ENCODE data around the gene CD40. TPM values are rescaled to one million over a fixed set of nuclear protein-coding genes. Genes with fewer than 3 reads are reported as not detected.
A peak's percentile ranks its signal among the peaks of the same experiment; 100 is the strongest.

CD40 gene
- total RNA-seq, 1 donor from 2014 or later = 35.7 TPM

- Histone ChIP-seq H3K4me3 (no peak overlapping the region), H3K4me1 (no peaks in the 10 kb centered on the region), H3K27ac (no peak overlapping the region), H3K9me3 (no peaks in the 10 kb centered on the region), H3K27me3 (ENCODE audit: low read depth) (peaks cover 11% of the 10 kb centered on the region), H3K36me3 (peaks cover 20% of the 10 kb centered on the region)
- ATAC-seq (no peak), DNase-seq (no peak)
- intact Hi-C loops (cut with DNase I) = no loop called here
- no peak for TF ChIP-seq CTCF (IDR thresholded peaks at IDR 0.05)
These were observed 12.4 kb downstream of the CD40 start for GRCh38 chr20:46130534-46130933.

DNA sequence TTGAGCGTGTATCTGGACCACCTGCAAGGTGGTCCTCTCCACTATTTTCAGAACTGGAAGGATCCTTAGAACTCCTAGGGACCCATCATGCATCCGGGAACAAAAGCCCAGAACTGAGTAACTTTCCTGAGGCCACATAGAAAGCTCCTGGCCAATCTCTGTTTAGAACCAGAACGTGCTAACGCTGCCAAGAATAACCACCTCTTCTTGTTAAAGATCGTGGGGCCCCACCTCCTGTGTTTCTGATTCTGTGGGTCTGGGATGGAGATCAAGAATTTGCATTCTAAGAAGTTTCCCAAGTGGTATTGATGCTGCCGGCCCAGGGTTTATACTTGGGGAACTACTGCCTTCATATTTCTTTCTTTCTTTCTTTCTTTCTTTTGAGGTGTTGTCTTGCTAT, 13.3 kb downstream of the CD40 start:
- H3K9me3 ChIP-seq = no peaks in the 10 kb centered on the region
- no peak for TF ChIP-seq CTCF (IDR thresholded peaks at IDR 0.05)
- H3K36me3 ChIP-seq = peaks cover 11% of the 10 kb centered on the region
- no peak overlapping the region for H3K4me3 ChIP-seq
- H3K27me3 ChIP-seq (ENCODE audit: low read depth) = peaks cover 14% of the 10 kb centered on the region
- intact Hi-C loops (cut with DNase I) = no loop called here
- no peak for ATAC-seq
- no peak overlapping the region for H3K27ac ChIP-seq
- no peak for DNase-seq
- H3K4me1 ChIP-seq = no peaks in the 10 kb centered on the region

- H3K27ac ChIP-seq = no peak overlapping the region
- DNase-seq = peak; percentile 83
- peak; percentile 80 to 81 for ATAC-seq
- H3K9me3 ChIP-seq = no peaks in the 10 kb centered on the region
- peak; percentile 77 for TF ChIP-seq CTCF (IDR thresholded peaks at IDR 0.05)
- H3K4me1 ChIP-seq = no peaks in the 10 kb centered on the region
- peaks cover 24% of the 10 kb centered on the region for H3K27me3 ChIP-seq (ENCODE audit: low read depth)
- peaks cover 3% of the 10 kb centered on the region for H3K36me3 ChIP-seq
- intact Hi-C loops (cut with DNase I) = no loop called here
- no peak overlapping the region for H3K4me3 ChIP-seq
These were observed 14.6 kb downstream of the CD40 start for GRCh38 chr20:46132705-46133120.

GRCh38 chr20:46133886-46134654, 16.0 kb downstream of the CD40 start:
- no peaks in the 10 kb centered on the region for H3K36me3 ChIP-seq
- no peak for ATAC-seq
- H3K4me3 ChIP-seq = no peak overlapping the region
- DNase-seq = no peak
- no peaks in the 10 kb centered on the region for H3K4me1 ChIP-seq
- no peak for TF ChIP-seq CTCF (IDR thresholded peaks at IDR 0.05)
- H3K9me3 ChIP-seq = no peaks in the 10 kb centered on the region
- no peak overlapping the region for H3K27ac ChIP-seq
- intact Hi-C loops (cut with DNase I) = no loop called here
- peaks cover 37% of the 10 kb centered on the region for H3K27me3 ChIP-seq (ENCODE audit: low read depth)

GRCh38 chr20:46134716-46135115, 16.6 kb downstream of the CD40 start:
- peaks cover 42% of the 10 kb centered on the region for H3K27me3 ChIP-seq (ENCODE audit: low read depth)
- H3K4me1 ChIP-seq = no peaks in the 10 kb centered on the region
- ATAC-seq (no peak), DNase-seq (no peak)
- no peaks in the 10 kb centered on the region for H3K36me3 ChIP-seq
- TF ChIP-seq CTCF (IDR thresholded peaks at IDR 0.05) = no peak
- H3K4me3 ChIP-seq = no peak overlapping the region
- no peak overlapping the region for H3K27ac ChIP-seq
- H3K9me3 ChIP-seq = no peaks in the 10 kb centered on the region
- intact Hi-C loops (cut with DNase I) = no loop called here
